ENCODE data around the gene RNF213. TPM values are rescaled to one million over a fixed set of nuclear protein-coding genes. Genes with fewer than 3 reads are reported as not detected.

RNF213 gene
- total RNA-seq, 6 experiments from 2014 or later: 59.1 to 87.7 (median 73.0) TPM

DNA sequence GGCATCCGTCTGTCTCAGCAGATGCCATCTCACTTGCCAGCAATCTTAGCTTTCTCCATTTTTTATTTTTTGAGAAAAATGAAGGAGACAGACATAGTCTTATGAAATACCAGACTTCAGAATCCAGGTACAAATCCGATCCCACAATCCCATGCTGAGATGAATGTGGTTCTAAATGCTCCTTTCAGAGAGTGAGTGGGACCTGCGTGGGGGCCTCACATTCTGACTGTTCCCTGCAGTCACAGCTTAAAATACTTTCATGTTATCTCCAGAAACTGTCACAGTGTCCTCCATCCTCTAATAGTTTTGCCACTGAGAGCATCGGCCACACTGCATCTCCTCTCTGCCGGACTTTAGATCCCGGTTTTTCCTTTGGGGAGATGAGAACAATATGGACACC, 119.4 kb downstream of the RNF213 start:
- Histone ChIP-seq H3K9me3 (no peaks in the 10 kb centered on the region), H3K4me1 (no peaks in the 10 kb centered on the region), H3K27me3 (no peaks in the 10 kb centered on the region), H3K4me3 (no peak overlapping the region), H3K27ac (no peak overlapping the region), H3K36me3 (peaks cover 0 to 100% (median 51%) of the 10 kb centered on the region in 4 donors)
- no peak for TF ChIP-seq POLR2A (IDR thresholded peaks at IDR 0.05)
- TF ChIP-seq, protein P1, sequence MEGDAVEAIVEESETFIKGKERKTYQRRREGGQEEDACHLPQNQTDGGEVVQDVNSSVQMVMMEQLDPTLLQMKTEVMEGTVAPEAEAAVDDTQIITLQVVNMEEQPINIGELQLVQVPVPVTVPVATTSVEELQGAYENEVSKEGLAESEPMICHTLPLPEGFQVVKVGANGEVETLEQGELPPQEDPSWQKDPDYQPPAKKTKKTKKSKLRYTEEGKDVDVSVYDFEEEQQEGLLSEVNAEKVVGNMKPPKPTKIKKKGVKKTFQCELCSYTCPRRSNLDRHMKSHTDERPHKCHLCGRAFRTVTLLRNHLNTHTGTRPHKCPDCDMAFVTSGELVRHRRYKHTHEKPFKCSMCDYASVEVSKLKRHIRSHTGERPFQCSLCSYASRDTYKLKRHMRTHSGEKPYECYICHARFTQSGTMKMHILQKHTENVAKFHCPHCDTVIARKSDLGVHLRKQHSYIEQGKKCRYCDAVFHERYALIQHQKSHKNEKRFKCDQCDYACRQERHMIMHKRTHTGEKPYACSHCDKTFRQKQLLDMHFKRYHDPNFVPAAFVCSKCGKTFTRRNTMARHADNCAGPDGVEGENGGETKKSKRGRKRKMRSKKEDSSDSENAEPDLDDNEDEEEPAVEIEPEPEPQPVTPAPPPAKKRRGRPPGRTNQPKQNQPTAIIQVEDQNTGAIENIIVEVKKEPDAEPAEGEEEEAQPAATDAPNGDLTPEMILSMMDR (IDR thresholded peaks at IDR 0.05): no peak
- 90% methylated on average over 4 of the region's 6 CpGs for WGBS (ENCODE audit: insufficient coverage, low coverage, low lambda C conversion rate, missing lambda C conversion rate)
- intact Hi-C loops (cut with DNase I): no loop called here
- ATAC-seq (no peak), DNase-seq (no peak)

DNA sequence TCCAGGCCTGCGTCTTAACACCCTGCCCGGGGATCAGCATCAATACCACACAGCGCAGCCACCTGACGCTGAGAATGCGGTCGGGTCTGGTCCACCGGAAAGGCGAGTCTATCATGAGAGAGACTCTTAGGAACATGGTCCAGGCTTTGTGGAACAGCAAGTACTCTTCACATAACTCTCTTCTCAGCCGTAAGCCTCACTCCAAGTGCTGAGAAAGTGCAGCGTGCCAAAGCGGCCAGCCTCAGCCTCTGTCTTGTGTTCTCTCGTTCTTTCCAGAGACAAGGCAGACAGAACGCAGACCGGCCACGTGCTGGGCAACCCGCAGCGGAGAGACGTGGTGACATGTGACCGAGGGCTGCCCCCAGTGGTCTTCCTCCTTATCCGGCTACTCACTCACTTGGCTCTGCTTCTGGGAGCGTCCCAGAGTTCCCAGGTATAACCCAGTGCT, 119.9 kb downstream of the RNF213 start:
- TF ChIP-seq POLR2A (IDR thresholded peaks at IDR 0.05): no peak
- TF ChIP-seq, protein P1 (IDR thresholded peaks at IDR 0.05): no peak
- no peak overlapping the region for H3K4me3 ChIP-seq
- peaks cover 0 to 100% (median 50%) of the 10 kb centered on the region in 4 donors for H3K36me3 ChIP-seq
- no peaks in the 10 kb centered on the region for H3K4me1 ChIP-seq
- intact Hi-C loops (cut with DNase I): no loop called here
- DNase-seq: no peak
- no peak overlapping the region for H3K27ac ChIP-seq
- no peaks in the 10 kb centered on the region for H3K9me3 ChIP-seq
- no peak for ATAC-seq
- WGBS (ENCODE audit: insufficient coverage, low coverage, low lambda C conversion rate, missing lambda C conversion rate): 97% methylated on average over 11 of the region's 21 CpGs
- no peaks in the 10 kb centered on the region for H3K27me3 ChIP-seq

DNA sequence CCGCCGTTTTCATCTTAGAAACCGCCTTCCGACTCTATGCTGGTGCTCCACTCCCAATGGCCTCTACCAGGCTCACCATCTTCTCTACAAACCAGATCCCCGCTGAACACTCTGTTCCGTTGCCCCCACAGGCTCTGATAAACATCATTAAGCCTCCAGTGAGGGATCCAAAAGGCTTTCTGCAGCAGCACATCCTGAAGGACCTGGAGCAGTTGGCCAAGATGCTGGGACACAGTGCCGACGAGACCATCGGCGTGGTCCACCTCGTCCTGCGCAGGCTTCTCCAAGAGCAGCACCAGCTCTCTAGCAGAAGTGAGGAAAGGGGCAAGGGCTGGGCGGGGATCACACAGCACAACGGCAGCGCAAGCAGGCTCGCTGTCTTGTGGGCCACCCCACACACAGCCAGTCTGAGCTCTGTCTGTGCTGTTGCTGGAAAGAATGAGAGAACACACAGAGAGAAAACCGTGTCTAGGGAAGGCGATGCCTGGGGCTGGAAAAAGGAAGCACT, 120.8 kb downstream of the RNF213 start:
- no peaks in the 10 kb centered on the region for H3K9me3 ChIP-seq
- no peak overlapping the region for H3K4me3 ChIP-seq
- WGBS (ENCODE audit: insufficient coverage, low coverage, low lambda C conversion rate, missing lambda C conversion rate): 90% methylated on average over 10 of the region's 18 CpGs
- no peak for ATAC-seq
- no peaks in the 10 kb centered on the region for H3K4me1 ChIP-seq
- DNase-seq: no peak
- no peak overlapping the region for H3K27ac ChIP-seq
- TF ChIP-seq, protein P1 (IDR thresholded peaks at IDR 0.05): no peak
- TF ChIP-seq POLR2A (IDR thresholded peaks at IDR 0.05): no peak
- intact Hi-C loops (cut with DNase I): no loop called here
- H3K36me3 ChIP-seq: peaks cover 0 to 100% (median 48%) of the 10 kb centered on the region in 4 donors
- no peaks in the 10 kb centered on the region for H3K27me3 ChIP-seq

DNA sequence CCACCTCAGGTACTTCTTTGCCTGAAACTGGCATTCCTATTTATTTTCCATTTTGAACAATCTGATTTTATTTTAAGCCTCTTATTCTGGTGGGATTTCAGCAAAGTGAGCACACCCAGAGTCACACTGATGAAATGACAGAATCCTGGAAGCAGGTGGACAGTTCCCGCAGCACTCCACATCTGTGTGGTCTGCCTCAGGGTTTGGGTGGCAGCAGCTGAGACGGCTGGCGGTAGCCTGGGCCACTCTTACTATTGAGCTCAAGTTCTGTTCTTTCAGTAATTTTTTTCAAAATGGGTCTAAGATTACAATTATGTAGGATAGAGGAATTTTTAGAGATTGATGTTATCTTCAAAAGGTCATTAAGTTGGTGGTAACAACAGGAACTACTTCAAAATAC, 121.8 kb downstream of the RNF213 start:
- Histone ChIP-seq H3K27me3 (no peaks in the 10 kb centered on the region), H3K27ac (no peak overlapping the region), H3K36me3 (peaks cover 0 to 100% (median 48%) of the 10 kb centered on the region in 4 donors), H3K4me3 (no peak overlapping the region), H3K4me1 (no peaks in the 10 kb centered on the region), H3K9me3 (no peaks in the 10 kb centered on the region)
- WGBS (ENCODE audit: insufficient coverage, low coverage, low lambda C conversion rate, missing lambda C conversion rate): 96% methylated on average over 3 of the region's 3 CpGs
- ATAC-seq (no peak), DNase-seq (no peak)
- no peak for TF ChIP-seq POLR2A (IDR thresholded peaks at IDR 0.05)
- TF ChIP-seq, protein P1 (IDR thresholded peaks at IDR 0.05): no peak
- intact Hi-C loops (cut with DNase I): no loop called here
